ENCODE data around the gene SLC37A2.

SLC37A2 gene

DNA sequence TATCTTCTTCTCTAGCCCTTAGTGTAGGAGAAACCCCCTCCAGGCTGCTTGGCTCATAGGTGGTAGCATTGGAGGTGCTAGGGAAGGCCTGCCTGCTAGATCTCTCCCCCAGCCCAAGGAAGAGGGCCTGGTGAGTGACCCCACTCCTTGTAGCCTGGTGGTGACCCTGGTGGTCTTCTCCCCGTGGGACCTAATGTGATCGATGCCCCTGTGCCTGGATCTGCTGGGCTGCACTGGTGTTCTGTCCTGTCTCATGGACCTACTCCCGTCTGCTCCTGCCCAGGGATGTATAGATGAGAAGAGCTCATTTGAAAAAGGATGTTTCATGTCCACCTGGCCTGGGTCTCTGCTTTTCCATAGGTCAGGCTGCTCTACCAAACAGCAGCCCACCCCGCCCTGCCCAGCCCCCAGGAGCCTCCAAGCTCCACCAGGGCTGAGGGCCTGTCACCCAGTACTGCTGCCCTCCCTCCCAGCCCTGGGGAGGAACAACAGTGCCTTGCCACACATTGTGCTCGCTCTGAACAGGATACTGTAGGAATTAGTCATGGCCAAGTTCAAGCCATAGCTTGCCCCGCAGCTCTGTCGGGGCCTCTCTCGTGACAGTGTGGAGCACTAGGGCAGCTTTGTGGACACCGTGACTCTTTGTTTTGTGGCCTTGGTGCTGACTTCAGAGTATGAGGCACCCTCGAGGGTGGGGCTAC, 19.7 kb downstream of the SLC37A2 start:
- TF ChIP-seq, protein P1, sequence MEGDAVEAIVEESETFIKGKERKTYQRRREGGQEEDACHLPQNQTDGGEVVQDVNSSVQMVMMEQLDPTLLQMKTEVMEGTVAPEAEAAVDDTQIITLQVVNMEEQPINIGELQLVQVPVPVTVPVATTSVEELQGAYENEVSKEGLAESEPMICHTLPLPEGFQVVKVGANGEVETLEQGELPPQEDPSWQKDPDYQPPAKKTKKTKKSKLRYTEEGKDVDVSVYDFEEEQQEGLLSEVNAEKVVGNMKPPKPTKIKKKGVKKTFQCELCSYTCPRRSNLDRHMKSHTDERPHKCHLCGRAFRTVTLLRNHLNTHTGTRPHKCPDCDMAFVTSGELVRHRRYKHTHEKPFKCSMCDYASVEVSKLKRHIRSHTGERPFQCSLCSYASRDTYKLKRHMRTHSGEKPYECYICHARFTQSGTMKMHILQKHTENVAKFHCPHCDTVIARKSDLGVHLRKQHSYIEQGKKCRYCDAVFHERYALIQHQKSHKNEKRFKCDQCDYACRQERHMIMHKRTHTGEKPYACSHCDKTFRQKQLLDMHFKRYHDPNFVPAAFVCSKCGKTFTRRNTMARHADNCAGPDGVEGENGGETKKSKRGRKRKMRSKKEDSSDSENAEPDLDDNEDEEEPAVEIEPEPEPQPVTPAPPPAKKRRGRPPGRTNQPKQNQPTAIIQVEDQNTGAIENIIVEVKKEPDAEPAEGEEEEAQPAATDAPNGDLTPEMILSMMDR (IDR thresholded peaks at IDR 0.05; ENCODE audit: insufficient read depth, low read depth, low read length, missing control alignments), result no peak
- no peak overlapping the region for H3K4me3 ChIP-seq (ENCODE audit: low read depth, low read length)
- DNase-seq (ENCODE audit: low read depth), result no peak

DNA sequence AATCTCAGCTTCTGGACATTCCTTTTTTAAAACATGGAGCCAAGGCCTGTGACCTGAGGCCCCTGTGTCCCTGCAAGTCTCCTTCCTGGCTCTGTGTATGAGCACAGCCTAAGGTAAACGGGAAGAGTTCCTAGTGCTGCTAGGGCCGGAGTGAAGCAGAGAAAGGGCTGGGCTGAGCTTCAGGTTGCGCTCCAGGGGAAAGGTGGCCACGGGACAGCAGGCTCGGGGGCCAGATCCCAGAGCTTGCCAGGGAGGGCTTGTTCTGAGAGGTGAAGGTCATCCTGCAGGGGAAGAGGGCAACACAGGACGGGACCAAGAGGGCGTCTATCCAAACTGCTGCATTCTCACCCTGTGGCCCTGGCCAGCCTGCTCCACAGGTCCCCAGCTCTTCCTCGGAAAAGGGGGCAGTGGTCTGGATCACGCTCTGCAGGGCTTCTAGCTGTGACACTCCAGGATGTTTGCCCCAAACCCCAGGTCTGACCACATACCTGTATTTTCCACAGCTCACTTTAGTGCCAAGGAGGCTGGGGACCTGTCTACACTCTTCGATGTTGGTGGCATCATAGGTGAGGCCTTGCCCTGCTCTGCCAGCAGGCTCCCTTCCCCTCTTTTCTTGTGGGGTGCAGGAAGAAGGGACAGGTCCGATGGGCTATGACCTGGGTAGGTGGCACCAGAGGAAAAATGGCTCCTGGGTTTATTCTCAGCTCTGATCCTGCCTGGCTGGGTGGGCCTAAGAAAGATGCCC, 20.4 kb downstream of the SLC37A2 start:
- no peak overlapping the region for H3K4me3 ChIP-seq (ENCODE audit: low read depth, low read length)
- DNase-seq (ENCODE audit: low read depth), result no peak
- TF ChIP-seq, protein P1 (IDR thresholded peaks at IDR 0.05; ENCODE audit: insufficient read depth, low read depth, low read length, missing control alignments), result no peak

DNA sequence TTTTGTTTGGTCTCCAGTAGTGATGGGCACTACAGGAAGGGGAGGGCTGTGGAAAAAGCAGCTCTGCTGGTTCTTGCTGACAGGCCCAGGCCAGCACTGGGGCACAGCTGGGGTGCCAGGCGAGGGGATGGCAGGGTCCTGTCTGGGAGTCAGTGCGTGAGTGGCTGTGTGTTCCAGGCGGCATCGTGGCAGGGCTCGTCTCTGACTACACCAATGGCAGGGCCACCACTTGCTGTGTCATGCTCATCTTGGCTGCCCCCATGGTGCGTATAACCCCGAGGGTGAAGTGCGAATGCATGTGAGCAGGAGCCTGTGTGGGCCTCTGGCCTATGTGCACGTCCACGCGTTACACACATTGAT, 20.9 kb downstream of the SLC37A2 start:
- no peak overlapping the region for H3K4me3 ChIP-seq (ENCODE audit: low read depth, low read length)

DNA sequence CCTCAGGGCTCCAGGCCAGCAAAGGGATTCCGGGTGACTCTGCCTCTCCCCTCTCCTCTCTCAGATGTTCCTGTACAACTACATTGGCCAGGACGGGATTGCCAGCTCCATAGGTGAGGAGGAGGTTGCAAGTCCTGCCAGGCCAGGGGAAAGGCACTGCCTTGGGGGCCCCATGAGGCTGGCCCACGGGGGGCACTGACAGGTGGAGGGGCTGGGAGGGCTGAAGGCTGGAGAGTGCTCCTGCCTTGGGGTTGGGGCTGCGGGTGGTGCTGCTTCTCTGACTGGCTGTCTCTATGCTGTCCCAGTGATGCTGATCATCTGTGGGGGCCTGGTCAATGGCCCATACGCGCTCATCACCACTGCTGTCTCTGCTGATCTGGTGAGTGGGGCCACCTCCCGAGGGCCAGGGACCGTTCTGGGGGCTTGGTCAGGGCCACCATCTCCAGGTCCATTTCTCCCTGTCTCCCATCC, 21.7 kb downstream of the SLC37A2 start:
- DNase-seq (ENCODE audit: low read depth), result no peak
- TF ChIP-seq, protein P1 (IDR thresholded peaks at IDR 0.05; ENCODE audit: insufficient read depth, low read depth, low read length, missing control alignments), result no peak
- H3K4me3 ChIP-seq (ENCODE audit: low read depth, low read length), result no peak overlapping the region

More for the DNA sequence above, 20.9 kb downstream of the SLC37A2 start:
- no peak for DNase-seq (ENCODE audit: low read depth)
- TF ChIP-seq, protein P1 (IDR thresholded peaks at IDR 0.05; ENCODE audit: insufficient read depth, low read depth, low read length, missing control alignments), result no peak

DNA sequence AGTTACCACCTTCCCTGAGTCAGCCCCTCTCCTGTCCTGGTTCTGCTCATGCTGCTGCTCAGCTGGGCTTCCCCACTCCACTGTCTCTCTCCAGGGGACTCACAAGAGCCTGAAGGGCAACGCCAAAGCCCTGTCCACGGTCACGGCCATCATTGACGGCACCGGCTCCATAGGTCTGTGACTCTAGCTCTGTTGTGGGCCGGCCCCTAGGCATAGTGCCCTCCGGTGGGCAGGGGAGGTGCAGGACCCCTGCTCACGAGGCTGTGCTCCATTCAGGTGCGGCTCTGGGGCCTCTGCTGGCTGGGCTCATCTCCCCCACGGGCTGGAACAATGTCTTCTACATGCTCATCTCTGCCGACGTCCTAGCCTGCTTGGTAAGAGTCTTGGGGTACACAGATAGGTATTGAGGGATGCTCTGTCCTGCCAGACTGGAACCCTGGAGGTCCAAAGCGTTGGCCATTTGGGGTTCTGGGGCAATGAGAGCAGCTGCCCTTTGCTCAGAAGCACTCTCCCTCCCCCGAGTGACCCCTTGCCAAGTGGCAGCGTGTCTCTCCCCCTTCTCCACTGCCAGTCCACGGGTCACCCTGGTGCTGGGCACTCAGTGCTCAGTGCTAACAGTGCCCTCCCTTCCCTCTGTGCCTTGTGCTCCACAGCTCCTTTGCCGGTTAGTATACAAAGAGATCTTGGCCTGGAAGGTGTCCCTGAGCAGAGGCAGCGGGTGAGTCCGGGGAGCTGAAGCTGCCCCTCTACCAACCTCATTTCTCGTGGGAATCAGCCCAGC, 22.4 kb downstream of the SLC37A2 start:
- no peak for DNase-seq (ENCODE audit: low read depth)
- no peak overlapping the region for H3K4me3 ChIP-seq (ENCODE audit: low read depth, low read length)
- TF ChIP-seq, protein P1 (IDR thresholded peaks at IDR 0.05; ENCODE audit: insufficient read depth, low read depth, low read length, missing control alignments), result no peak

DNA sequence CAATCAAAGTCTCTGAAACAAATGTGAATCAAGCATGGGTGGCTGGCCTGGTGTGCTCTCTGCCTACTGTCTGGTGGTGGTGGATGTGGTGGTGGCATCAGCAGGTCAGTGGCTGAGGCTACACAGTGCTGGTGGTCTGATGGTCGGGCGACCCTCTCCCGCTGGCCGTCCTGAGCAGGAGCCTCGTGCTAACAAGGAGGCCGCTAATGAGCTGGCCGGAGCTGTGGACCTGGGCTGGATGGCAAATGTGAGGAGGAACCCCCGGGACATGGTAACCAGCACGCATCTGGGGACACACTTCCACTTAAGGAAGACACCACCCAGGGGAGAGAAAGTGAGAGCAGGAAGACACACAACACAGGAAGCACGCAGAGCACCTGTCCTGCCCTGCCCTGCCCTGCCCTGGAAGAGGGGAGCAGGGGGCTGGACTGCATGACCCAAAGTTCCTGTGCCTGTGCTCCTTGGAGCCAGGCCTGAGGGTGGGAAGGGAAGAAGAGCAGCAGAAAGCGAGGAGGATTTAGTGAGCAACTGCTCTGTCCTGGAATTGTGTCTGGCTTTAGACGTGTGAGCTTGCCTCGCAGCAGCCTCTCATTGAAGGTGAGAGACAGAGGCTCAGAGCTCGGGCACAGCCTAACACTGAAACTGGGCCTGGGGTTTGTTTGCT, 23.7 kb downstream of the SLC37A2 start:
- TF ChIP-seq, protein P1 (IDR thresholded peaks at IDR 0.05; ENCODE audit: insufficient read depth, low read depth, low read length, missing control alignments), result no peak
- DNase-seq (ENCODE audit: low read depth), result no peak
- no peak overlapping the region for H3K4me3 ChIP-seq (ENCODE audit: low read depth, low read length)
